IPS-NIHi7 (cell line): ENCODE measurements around the gene WIPI1.
A peak's percentile ranks its signal among the peaks of the same experiment; 100 is the strongest.
"Not testable (repeated sequence)": the region's sequence is repeated elsewhere in the genome, so short reads cannot be mapped to it uniquely, and the experiment has no call there.

Experiments used
- DNase-seq: peaks from one replicate; pipeline ENCODE4 v3.0.0; 2012; ENCODE audit warnings: mixed read lengths; ENCODE audit errors: extremely low spot score

Gene WIPI1

DNA sequence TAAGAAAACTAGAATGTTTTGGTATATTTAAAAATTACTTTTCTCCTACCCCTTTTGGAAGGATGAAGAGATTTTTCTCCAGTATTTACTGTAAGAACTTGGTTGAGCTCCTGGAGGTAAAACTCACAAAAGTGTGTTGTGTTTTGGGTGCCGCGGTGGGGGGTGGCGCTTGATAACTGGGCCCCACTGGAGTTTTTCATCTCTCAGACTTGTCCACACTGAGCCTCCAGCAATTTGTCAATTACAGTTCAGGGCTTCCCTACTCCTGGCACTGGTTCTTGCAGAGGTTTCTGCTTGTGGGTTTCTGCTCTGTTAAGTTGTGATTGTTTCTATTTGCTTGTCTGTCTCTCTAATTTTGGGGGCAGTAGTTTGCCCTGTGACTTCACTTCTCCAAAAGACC, 40.0 kb downstream of the WIPI1 start:
- DNase-seq, result no peak

DNA sequence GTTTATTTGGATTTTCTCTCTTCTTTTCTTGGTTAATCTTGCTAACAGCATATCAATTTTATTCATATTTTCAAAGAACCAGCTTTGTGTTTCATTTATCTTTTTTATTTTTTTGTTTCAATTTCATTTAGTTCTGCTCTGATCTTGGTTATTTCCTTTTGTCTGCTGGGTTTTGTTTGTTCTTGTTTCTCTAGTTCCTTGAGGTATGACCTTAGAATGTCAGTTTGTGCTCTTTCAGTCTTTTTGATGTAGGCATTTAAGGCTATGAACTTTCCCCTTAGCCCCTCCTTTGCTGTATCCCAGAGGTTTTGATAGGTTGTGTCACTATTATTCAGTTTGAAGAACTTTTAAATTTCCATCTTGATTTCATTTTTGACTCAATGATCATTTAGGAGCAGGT, 42.4 kb downstream of the WIPI1 start:
- DNase-seq, result not testable (repeated sequence)

GRCh38 chr17:68413597-68414560, 43.4 kb downstream of the WIPI1 start:
- not testable (repeated sequence) for DNase-seq

DNA sequence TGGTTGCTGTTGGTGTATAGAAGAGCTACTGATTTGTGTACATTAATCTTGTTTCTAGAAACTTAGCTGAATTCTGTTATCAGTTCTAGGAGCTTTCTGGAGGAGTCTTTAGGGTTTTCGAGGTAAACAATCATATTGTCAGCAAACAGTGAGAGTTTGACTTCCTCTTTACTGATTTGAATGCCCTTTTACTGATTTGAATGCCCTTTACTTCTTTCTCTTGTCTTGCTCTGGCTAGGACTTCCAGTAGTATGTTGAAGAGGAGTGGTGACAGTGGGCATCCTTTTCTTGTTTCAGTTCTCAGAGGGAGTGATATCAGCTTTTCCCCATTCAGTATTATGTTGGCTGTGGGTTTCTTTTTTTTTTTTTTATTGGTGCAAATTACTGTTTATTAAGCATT, 49.6 kb downstream of the WIPI1 start:
- not testable (repeated sequence) for DNase-seq

DNA sequence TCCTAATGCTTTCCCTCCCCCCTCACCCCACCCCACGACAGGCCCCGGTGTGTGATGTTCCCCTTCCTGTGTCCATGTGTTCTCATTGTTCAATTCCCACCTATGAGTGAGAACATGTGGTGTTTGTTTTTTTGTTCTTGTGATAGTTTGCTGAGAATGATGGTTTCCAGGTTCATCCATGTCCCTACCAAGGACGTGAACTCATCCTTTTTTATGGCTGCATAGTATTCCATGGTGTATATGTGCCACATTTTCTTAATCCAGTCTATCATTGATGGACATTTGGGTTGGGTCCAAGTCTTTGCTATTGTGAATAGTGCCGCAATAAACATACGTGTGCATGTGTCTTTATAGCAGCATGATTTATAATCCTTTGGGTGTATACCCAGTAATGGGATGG, 53.5 kb downstream of the WIPI1 start:
- DNase-seq, result not testable (repeated sequence)

DNA sequence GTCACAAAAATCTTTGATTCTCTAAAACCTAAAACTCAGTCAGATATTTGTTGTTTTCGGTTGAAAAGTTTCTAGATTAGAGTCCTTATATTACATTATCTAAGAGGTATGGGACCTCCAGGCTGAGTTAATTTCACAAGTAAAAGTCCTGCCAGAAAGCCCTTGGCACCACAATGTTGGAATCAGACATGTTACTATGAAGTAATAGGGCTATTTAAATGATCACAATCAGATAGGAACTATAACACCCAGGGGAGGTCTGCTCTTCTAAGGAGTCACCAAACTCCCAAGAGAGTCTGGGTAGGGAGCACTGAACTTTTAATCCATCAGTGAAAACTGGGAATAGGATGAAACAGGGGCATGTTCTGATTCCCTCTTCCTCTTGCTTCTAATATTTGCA, 54.2 kb downstream of the WIPI1 start:
- DNase-seq, result no peak

DNA sequence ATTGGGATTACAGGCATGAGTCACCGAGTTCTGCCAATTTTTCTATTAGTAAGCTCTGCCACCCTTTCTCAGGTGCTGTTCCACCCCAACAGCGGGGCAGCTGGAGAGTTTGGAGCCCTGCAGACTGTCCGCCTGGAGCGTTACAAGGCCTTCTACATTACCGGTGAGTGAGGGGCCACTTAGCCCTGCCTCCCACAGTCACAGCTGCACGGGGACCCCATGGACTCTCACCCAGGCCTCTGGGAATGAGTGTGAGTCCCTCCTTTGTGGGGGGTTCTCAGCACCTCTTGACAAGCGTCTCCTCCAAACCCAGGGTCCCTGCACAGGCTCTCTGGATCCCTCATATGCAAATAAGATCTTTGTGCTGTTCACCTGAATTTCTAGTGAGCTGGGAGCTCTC, 56.0 kb downstream of the WIPI1 start:
- DNase-seq, result no peak

DNA sequence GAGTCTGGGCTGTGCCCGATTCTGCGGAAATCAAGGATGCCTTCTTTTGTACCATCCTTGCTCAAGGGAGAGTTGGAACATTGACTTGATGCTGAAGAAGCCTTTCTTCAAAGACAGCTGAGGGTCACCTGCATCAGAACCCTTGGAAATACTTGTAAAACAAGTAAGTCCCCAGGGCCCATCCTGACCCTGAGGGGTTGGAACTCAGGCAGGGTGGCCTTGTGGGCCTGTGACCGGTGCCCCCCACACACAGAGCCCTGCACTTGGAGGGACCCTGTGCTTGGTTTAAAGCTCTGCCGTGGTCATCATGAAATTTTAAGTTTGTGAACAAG, 56.9 kb downstream of the WIPI1 start:
- DNase-seq, result no peak

DNA sequence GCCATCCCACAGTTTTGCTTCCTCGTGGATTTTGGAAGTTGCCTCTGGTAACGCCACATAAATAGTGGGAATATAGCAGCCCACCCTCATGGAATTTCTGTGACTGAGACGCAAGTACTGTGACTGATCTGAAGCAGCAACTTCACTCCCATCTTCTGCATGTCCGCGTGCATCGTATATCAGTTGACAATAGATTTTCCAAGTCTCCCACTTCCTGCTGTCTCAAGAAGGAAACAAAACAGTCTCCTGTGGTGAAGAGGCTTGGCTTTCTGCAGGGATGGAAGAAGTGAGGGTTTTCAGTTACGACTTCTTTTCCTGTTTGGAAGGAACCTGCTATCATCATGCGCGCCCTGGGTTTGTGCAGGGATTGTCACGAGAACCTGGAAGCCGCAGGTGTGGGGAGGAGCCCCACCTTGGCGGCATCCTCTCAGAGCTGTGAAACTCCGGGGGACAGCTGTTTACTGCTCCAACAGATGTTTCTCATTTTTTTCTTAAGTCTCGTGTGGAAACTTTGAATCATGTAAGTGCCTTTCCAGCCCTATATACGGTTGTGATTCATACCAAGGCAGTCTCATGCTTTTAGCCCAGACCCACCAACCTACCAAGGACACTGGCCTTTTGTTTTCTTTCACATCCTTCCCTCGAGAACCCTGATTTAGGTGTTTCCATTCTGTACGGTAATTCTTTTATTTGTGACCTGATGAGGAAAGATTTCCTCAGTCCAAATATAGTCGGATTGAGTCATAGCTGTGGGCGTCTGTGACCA, 57.5 kb downstream of the WIPI1 start:
- no peak for DNase-seq

DNA sequence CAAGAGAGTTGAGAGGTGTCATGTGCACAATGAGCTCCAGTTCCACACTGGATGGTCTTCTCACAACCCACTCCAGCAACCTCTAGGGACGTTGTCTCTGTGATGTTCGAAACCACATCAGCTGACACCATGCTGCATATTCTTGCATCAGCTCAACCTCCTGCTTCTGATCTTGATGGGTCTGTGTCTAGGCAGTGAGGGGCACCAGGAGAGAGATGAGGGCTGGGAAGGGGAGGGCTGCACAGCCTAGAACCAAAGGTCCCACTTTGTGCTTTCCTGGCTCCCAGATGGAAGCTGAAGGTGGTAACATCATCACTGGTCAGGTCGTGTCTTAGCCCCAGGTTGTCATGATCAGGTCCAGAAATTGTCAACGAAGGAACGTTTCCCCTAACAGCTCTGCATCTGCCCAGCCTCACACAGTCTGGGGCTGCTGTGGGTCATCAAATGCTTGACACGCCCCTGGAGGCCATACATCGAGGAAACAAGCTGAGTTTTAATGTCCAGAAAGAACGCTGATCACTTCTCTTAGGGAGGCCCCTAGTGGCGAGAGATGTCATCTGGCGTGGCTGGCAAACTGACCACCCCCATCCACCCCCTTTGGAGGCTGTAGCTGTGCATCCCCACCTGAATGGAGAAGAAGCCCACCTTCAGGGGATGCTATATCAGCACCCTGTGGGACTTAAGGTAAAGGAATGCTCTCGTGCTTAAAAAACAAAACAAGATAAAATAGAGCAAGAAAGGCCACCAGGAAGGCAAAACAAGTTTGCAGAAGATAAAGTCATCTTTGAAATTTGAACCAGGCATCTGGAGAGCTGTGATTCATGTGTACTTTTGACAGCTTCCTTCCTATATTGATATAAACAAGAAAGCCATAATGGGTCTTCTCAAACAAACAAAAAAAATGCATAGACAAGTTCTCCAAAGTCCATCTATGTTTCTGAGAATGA, 58.3 kb downstream of the WIPI1 start:
- peak; percentile 95 for DNase-seq

GRCh38 chr17:68397108-68397536, 60.2 kb downstream of the WIPI1 start:
- no peak for DNase-seq

GRCh38 chr17:68396226-68397107, 60.8 kb downstream of the WIPI1 start:
- DNase-seq, result no peak

GRCh38 chr17:68394608-68395331, 62.5 kb downstream of the WIPI1 start:
- DNase-seq, result no peak

DNA sequence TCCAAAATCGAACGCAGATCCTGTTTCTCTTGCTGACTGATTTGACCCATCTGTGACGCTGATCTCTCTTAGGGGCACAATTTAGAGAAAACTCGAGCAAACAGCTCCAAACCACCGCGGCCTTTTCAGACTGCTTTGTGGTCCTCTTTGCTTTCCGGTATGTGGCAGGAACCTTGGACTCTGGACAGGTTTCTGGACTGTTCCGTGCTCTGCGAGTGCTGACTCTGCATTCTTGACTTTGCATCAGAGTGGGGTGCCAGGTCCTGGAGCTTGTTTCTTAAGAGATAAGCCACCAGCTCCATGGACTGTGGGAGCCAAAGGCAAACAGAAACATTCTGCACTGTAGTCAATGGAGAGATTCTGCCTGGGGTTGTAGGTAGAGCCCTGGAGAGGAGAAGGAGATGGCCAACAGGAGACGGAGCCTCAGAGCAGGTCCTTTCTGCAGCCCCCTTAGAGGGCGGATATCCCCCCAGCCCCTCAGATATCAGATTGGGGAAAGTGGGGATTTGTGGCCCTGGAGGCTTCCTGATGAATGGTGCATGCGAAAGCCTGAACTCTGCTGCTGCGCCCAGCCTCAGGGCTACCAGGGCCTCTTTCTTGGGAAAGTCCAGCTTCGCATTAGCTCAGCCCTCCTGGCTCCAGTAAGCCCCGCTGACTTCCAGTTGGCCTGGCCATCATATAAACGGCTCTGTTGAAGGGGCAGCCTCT, 65.6 kb downstream of the WIPI1 start:
- no peak for DNase-seq

DNA sequence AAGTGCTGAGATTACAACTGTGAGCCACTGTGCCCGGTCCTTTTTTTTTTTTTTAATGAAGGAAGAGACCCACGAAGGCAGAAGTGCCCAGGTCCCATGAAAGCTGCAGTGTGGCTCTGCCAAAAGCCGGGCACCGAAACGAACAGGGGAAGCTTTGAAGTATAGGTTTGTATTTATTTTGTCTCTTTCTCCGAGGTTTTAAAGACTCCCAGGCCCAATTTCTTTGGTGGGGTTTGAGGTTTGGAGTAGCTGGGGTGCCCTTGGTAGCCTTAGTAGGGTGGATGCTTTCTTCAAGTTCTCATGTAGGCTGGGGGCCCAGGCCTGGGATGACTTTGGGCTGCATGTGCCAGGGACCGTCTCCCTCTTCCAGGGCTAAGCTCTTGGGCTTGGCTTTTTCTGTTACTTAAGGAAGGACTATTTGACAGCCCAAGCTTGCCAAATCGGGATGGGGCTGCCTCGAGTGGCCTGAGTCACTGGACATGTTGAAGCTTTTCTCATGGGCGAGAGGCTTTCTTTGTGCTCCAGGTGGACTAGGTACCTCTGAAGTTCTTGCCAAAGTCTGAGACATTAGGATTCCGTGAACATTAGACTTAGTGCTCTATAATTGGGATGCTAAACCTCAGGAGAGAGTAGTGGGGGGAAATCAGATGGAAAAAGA, 66.3 kb downstream of the WIPI1 start:
- DNase-seq, result no peak

GRCh38 chr17:68389041-68389440, 68.3 kb downstream of the WIPI1 start:
- no peak for DNase-seq

GRCh38 chr17:68387435-68388218, 69.7 kb downstream of the WIPI1 start:
- DNase-seq, result no peak
